GM23248 (cell line): ENCODE measurements around the gene C2orf42.

Experiments
- EZH2 ChIP-seq: fragments of 200-600 bp; sonication (generic); IDR thresholded peaks from 2 replicates; pipeline ENCODE4 v1.6.1; 2018; ENCODE audit warnings: antibody characterized with exemption, mild to moderate bottlenecking; ENCODE audit not compliant: insufficient read depth, poor library complexity, severe bottlenecking
- EZH2phosphoT487 ChIP-seq: fragments of 200-600 bp; sonication (generic); IDR thresholded peaks from 2 replicates; pipeline ENCODE4 v1.6.1; 2018; ENCODE audit warnings: antibody characterized with exemption, moderate library complexity, mild to moderate bottlenecking, low read depth; ENCODE audit not compliant: insufficient read depth

DNA sequence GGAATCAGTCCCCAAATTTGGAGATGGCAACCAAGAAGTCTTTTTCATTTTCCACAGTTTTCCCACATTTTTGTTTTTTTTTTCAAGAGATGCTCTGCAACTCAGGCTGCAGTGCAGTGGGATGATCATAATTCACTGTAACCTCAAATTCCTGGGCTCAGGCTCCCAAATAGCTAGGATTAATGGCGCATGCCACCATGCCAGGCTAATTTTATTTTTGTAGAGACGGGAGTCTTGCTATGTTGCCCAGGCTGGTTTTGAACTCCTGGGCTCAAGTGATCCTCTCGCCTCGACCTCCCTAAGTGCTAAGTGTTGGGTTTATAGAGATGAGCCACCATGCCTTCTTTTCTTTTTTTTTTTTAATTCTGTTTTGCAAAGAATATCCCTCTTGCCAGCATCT lies 68.3 kb downstream of the C2orf42 start:
- TF ChIP-seq EZH2 (no peak), EZH2phosphoT487 (no peak)
